Transverse colon (tissue), 3 donors: ENCODE data around the gene SLC27A5.

Experiments
- CTCF ChIP-seq, 5 experiments: fragments of 200-600 bp in 3 of 5; fragments of 450-650 bp in 2 of 5; sonication (generic) in 3 of 5; IDR thresholded peaks; 1 replicate in 2 of 5; 2 replicates in 3 of 5; pipeline ENCODE4 v1.5.1; 2016 to 2017; ENCODE audit warnings: antibody characterized with exemption in 5 of 5, inconsistent platforms in 3 of 5, mild to moderate bottlenecking in 2 of 5, moderate library complexity in 1 of 5
- POLR2A ChIP-seq: fragments of 450-650 bp; IDR thresholded peaks from one replicate; pipeline ENCODE4 v1.6.1; 2016; ENCODE audit warnings: antibody characterized with exemption, mild to moderate bottlenecking, moderate library complexity

DNA sequence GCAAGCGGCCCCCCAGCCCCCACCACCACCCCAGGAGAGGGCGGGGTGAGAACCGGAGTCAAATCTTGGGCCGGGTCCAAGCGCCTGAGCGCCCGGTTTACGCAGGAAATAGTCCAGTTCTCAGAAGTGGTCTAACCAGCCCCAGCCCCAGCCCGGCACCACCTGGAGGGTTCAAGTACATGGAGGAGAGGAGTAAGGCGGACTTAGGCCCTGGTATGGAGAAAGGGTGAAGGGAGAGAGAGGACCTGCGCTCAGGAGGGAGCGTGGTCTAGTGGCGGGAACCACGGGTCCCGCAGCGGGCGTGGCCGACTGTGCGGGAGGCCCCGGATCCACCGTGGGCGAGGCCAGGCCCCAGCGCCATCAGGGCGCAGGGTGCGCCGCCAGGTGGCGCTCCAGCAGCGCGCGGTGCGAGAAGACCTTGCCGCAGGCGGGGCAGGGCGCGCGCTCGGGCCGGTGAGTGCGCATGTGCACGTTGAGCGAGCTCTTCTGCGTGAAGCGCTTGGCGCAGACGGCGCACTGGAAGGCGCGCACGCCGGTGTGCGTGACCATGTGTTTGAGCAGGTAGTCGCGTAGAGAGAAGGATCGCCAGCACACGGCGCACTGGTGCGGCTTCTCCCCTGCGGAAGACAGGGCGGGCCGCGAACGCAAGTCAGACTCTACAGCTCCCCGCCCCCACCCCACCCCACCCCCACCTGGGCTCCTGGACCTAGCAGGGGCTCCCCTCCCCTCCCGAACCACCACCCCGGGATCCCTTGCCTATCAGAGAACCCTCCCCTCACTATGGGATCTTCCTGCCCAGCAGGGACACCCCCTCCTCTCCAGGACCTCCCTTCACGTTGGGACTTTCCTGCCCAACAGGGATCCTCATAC, 2.1 kb upstream of the SLC27A5 start:
- peak; percentile 21 for TF ChIP-seq POLR2A
- TF ChIP-seq CTCF (IDR thresholded peaks at IDR 0.05), result peak; percentile 75 to 95 (median 94)
